DMS 273 (cell line): ENCODE results near the gene ANKRD61.
A peak's percentile ranks its signal among the peaks of the same experiment; 100 is the strongest.
"Not testable (repeated sequence)": the region's sequence is repeated elsewhere in the genome, so short reads cannot be mapped to it uniquely, and the experiment has no call there.

Source experiments
- DNase-seq: peaks from one replicate; lab custom pipeline; 2025; ENCODE audit not compliant: unreplicated experiment; lab: John Stamatoyannopoulos, UW

The ANKRD61 gene

DNA sequence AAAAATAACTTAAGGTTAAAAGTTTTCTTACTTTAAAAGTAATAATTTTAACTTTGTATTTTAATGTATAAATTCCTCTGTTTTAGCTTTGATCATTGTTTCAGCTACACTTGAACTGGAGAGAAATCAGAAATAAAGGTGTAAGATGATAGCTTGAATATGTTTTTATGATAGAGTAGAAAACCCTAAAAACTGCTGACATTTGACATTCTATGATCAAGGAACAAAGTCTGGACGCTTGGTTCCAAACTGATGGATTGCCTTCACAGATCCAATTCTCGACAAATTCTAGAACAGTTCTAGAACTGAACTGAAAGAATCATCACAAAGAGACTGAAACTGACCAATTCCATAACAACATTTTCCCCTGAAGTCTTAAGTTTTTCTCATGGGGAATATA, at the start of gene ANKRD61:
ANKRD61 (plus strand) TSS at position 389 of the 400 bp plus-strand sequence; CDS start at position 389, 0 bp downstream.
- DNase-seq, result no peak

DNA sequence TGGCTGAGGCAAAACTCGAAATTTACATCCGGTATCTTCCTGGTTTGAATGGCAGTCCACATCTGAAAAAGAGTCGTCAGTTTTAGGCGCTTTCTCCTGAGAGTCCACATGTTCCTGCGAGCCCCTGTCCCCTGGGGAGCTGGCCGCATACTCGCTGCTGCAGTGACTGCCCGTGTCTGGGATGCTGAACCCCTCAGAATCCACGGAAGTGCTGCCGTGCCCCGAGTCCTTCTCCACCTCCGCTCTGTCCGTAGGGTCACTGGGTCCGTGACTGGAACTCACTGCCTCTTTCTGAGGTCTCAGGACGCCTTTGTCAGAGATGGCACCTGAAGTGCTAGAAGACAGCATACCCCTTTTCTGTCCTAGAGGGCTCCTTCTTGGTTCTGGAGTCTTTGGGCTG, 44.1 kb upstream of the ANKRD61 start:
- not testable (repeated sequence) for DNase-seq

DNA sequence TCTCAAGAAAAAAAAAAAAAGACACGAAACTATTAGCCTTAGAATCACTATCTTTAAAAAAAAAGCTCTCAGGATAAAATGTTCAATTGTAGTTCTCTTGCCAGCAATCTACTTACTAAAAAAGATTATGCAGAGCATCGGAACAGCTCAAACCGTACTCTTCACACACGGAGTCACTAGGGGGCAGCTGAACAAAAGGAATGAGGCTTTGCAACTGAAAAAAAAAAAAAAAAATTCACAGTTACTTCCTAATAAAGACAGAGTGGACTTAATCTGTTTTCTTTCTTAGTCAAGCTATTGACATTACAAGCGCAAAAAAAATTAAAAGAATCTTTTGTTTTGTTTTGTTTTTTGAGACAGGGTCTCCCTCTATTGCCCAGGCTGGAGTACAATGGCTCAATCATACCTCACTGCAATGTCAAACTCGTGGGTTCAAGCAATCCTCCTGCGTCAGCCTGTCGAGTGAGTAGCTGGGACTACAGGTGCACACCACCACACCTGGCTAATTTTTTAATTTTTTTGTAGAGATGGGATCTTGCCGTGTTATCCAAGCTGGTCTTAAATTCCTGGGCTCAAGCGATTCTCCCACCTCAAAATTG, 33.9 kb upstream of the ANKRD61 start:
- DNase-seq, result peak; percentile 72

DNA sequence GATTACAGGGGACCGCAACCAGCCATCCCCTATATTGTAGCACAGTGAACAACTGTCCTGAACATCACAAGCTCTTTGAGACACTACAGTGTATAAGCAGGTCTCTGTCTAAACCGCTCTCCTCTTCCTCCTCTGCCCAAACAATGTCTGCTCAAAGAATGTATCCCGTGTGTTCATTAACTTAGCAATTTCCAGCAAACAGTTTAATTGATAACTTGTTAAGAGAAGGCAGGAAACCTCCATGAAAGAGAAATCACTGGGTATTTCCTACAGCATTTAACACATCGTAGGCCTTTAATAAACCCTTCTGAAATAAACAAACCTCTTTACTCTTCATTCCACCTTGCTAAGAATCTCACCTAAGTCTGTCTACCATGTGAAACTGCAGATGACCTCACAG, 23.8 kb upstream of the ANKRD61 start:
- DNase-seq, result no peak

DNA sequence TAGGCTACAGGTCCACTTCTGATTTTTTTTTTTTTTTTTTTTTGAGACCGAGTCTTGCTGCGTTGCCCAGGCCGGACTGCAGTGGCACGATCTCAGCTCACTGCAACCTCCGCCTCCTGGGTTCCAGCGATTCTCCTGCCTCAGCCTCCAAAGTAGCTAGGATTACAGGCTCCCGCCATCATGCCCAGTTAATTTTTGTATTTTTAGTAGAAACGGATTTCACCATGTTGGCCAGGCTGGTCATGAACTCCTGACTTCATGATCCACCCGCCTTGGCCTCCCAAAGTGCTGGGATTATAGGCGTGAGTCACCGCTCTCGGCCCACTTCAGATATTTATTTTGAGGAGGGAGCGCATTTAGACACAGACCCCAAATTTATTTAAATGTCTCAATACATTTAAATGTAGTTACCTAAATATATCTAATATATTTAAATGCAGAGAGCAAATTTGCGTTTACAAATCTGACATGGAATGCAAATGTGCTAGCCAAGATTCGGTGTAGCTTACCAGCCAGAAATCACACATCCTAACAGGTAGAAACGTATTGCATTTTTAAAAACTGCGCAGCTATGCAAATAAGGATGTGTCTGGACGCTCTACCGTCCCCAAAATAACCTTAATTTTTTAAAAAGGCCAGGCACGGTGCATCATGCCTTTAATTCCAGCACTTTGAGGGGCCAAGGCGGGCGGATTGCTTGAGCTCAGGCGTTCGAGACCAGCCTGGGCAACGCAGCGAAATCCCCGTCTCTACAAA, 23.2 kb upstream of the ANKRD61 start:
- DNase-seq, result not testable (repeated sequence)

DNA sequence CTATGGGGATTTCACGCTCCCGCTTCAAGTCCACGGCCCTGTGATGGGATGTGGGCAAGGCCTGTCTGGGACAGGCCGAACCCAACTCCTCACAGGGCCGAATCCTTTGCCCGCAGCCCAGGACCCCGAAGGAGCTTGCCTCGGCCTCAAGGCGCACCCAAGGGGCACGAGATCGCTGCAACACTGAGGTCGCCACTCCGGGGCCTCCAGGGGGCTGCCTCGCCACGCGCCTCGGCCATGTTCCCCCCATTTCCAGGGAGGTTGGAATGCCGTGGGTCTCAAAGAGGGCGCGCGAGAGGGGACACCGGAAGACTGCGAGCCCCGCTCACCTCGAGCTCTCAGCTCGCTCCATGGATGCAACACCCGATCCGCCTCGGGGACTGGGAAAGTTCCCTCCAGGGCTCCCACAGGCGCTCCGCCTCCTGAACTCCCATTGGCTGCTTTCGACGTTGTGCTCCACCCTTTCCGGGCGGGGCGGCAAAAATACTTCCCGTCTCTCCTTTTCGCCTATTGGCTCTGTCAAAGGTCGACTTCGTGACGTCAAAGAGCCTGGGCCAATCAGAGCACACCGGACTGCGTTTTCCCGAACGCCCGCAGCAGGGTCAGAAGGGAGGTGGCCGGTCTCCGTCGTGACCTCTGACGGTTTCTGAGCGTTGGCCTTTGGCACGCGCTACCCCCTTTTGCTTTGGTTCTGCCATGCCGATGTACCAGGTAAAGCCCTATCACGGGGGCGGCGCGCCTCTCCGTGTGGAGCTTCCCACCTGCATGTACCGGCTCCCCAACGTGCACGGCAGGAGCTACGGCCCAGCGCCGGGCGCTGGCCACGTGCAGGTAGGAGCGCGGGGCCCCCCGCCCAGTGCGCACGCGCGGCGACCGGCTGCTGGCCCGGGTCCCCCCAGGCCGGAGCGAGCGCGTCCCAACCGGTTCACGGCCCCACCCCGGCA, 22.2 kb upstream of the ANKRD61 start, which contains the start of the genes AIMP2 and PMS2:
AIMP2 (plus strand) TSS at position 605 of the 944 bp plus-strand sequence; CDS start at position 697, 92 bp downstream.
PMS2 (minus strand) TSS at position 382 of the 944 bp plus-strand sequence; CDS start at position 352, 30 bp downstream.
- DNase-seq, result peak; percentile 100

DNA sequence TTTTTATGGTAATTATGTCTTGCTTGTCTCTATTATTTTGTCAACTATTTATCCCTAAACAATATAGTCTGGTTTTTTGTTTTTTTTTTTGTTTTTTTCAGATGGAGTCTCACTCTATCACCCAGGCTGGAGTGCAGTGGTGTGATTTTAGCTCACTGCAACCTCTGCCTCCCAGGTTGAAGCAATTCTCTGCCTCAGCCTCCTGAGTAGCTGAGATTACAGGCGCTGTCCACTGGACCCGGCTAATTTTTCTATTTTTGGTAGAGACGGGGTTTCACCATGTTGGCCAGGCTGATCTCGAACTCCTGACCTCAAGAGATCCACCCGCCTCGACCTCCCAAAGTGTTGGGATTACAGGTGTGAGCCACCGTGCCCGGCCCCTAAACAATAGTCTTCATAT, 20.8 kb upstream of the ANKRD61 start:
- DNase-seq, result not testable (repeated sequence)

DNA sequence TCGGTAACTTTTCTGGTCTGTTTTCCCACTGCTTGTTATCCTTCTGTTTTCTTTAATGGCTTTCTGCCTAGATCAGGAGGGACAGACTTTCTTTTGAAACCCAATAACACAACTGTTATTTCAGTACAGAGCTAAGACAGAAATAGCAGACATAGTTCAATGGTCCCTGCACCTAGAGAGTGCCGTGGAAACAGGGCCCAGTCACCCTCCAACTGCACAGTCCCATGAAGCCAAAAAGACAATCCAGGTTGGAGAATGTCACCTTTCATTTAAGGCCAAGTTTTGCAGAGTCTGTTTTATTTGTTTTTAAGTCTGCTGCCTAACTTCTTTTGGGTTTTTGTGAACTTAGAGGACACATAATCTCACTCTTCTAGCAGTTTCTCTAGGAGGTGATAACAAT, 19.6 kb upstream of the ANKRD61 start:
- no peak for DNase-seq

DNA sequence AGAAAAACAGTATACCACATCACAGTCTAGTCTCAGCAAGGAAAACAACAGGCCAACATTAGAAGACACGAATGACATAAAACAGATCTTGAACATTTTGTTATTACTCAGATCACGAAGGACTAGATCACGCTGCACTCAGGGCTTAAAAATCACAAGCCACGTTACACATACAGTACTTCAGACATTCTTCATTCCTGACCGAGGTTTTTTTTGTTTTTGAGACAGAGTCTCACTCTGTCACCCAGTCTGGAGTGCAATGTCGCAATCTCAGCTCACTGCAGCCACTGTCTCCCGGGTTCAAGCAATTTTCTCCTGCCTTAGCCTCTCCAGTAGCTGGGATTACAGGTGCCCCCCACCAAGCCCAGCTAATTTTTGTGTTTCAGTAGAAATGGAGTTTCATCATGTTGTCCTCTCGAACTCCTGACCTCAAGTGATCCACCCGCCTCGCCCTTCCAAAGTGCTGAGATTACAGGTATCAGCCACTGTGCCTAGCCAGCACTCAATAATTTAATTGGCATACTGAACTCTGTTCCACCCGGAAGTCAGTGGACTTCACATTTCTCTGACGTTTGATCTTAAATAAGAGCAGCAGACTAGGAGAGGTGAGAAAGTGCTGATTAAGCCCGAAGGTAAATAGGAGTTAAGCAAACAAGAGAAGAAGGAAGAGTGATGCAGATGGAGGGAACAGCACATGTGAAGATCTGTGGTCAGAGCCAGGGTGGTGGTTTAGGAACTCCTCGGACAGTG, 18.6 kb upstream of the ANKRD61 start:
- no peak for DNase-seq

DNA sequence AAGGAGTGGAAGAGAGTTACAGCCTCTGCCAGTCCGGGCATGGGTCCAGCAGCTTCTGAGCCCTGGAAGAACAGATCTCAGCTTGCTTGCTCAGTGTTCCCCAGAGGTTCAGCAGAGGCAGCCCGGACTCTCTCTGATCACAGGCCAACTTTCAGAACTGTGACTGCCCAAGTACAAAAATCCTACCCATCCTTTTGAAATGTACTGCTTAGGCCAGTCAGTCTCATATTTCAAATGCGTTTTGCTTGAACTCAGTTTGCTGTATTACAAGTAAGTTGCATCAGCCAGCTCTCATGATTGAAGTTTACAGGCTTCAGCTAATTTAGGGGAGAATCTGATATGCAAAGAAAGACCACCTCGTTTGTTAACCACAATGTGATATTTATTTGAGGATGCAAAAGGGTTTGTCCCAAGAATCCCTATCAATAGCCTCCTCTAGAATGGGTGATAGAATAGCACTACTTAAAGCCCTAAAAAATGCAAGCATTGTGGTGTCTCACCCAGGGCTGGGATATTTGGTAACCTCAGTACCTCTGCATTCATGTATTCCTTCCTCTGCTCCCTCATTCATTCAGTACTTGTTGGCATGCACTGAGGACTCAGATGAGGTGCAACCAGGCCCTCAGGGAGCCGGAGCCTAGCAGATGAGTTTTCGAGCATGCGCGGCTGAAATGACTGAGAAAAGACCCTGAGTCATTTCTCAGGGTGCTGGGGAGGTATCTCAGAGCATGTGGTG, 15.1 kb upstream of the ANKRD61 start:
- DNase-seq, result peak; percentile 90

DNA sequence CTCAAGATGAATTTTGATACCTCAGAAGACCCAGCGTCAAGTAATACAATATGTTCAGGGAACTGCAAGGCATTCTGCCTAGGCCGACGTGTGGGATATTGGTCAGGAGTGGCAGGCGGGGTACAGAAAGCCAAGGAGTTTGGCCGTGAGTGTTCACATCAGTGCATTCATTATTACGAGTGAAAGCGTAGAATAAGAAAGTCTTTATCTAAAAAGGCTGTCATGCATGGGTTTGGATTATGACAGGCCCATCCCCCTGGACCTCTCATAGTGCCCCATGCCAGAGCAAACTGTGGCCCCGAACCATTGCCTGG, 14.6 kb upstream of the ANKRD61 start:
- no peak for DNase-seq

DNA sequence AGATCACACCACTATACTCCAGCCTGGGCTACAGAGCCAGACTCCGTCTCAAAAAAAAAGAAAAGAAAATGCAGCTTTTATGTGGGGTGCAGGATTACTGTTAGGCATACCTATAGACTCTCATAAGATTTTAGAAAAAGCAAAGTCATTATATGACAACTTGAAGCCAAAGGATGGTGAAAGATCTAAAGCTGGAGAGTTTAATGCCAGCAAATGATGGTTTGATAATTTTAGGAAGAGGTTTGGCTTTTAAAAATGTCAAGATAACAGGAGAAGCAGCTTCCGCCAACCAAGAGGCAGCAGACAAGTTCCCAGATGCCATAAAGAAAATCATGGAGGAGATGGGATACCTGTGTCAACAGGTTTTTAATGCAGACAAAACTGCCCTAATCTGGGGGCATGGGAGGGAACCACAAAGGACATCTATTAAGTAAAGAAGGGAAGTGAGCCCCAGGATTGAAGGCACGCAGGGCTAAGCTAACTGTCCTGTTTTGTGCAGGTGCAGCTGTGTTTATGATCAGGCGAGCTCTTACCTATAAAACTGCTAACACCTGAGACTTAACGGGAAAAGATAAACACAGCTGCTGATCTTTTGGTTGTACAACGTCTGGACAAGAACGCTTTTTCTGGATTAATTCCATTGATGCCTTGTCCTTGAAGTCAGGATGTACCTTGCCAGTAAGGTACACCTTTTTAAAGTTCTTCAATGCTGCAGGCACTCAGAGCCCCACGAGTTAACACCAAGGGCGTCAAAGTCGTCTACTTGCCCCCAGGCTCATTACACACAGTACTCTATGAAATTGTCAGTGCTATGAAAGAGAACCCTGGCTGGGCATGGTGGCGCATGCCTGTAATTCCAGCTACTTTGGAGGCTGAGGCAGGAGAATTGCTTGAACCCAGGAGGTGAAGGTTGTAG, 10.5 kb upstream of the ANKRD61 start:
- no peak for DNase-seq

DNA sequence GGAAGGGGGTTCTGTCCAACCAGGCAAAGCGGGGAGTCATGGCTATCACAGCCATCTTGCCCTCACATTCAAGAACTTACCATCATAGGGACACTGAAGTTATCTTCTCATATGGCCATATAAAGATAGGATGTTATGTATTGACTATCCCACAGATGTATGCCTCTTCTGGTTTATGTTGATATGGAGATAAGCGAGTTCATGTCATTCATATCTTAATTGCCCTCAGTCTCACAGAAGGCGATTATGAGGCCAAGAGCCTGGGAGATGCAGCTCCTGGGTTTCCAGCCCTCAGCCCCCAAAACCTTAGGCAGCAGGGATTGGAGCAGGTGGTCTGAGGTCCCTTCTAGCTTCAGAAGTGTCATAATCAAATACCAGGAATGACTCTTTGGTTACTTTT, 8.5 kb upstream of the ANKRD61 start:
- DNase-seq, result no peak

DNA sequence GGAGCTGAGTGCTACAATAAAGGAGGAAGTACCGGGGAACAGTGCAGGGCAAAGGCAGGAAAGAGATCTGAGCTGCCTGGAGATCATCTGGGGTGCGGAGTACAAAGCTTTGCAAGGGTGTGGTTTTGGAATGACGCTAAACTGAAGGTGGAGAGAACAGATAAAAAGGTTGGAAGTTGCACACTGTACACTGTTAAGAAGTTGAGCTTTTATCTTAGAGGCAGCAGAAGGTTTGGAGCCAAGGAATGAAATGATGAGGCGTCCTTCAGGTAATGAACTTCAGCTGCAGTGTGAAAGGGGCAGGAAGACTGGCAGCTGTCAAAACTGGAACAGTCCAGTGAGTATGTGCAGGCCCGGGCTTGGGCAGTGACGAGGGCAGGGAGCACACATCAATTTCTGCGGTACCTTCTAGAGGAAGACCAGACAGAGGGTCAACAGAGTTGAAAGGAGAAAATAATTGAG, 7.2 kb upstream of the ANKRD61 start:
- no peak for DNase-seq

DNA sequence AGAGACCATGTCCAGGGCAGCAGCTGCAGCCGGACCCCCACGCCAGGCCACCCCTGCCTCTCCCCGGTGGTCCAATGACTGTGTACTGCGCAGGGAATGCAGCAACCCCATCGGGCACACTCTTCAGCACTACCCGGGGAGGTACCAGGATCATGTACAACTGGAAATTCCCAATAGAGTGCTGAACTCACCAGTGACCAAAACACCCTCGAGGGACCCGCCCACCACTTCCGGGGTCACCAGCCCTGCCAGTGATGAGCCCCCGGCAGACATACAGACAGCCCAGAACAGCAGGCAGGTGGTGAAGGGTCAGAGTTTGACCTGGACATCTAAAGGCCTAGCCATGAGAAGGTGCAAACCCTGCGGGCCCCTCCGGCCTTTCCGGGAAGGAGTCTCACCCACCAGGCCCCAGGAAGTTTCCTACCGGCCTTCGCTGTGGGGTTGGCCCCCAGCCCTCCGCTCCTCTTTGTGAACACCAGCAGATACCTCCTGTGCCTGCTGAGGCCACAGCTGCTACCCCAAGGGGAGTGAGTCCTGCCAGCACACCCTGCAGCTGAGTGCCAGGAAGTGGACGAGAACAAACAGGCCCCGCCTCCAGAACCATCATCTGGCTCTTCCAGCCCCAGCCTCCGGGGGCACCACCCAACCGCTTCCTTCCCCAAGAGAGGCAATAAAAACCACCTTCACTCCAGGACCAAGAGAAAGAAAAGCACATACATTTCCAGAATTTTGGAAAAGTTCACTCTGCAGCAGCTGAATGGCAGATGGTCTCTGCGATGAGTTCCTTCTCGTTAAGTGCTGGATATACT, 5.0 kb upstream of the ANKRD61 start:
- DNase-seq, result peak; percentile 89

DNA sequence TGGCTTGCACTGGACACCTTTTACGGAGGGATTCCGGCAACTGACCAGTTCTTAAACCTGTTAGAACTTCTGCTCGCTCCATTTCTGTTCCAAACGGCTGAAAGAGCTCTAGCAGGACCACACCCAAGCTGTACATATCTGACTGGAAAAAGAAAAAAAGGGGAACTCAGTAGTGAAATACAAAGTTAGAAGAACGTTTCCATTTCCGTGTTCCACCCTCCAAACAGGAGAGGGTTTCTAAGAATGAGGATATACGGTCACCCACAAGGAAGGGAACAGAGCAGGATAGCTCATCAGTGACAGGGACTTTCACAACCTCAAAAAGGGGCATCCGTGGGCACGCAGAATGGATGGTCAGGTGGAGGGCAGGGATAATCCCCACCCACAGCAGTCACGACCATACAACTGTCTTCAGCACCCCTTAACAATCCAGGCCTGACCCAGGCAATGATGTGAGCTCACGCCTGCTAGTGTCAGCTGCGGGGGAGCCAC, 4.3 kb upstream of the ANKRD61 start:
- DNase-seq, result no peak

DNA sequence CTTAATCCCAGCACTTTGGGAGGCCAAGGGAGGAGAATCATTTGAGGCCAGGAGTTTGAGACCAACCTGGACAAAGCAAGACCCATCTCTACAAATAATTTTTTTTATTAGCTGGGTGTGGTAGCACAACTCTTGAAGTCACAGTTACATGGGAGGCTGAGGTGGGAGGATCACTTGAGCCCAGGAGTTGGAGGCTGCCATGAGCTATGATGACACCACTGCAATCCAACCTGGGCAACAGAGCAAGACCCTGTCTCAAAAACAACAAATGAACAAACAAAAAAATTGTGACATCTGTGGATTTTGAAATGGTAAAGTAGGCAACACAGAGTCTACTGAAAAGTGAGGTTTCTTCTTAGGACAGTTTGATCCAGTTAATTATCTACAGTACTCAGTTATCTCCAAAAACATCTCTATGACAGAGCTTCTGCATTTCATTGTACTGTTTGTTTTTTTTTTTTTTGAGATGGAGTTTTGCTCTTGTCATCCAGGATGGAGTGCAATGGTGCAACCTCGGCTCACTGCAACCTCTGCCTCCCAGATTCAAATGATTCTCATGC, 3.3 kb upstream of the ANKRD61 start:
- no peak for DNase-seq

DNA sequence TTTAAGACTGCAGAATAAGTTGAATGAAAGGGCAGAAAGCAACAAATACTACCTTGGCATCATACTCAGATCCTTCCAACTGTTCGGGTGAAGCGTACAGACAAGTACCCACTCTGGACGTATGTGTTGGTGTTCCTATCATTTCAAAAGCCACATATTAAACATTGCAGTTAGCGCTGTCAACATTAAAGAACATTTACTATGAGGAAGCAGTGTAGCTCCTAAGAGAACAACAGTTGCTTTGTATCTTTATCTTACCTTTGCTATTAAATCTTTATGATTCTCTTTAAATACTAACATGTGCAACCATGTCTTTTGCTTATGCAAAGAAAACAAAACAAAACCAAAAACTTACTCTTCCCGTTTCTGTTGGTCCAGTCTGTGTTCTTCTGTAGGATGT, 2.6 kb upstream of the ANKRD61 start:
- DNase-seq, result no peak
